DND-41 (cell line): ENCODE data around the gene OR8G5.

Experiments
- EZH2 ChIP-seq: IDR thresholded peaks from 3 replicates; pipeline ENCODE4 v1.6.1; 2012; ENCODE audit warnings: borderline replicate concordance, low read depth, mild to moderate bottlenecking, moderate library complexity, low read length, inconsistent platforms; ENCODE audit not compliant: severe bottlenecking
- TF ChIP-seq, protein P1 (sequence below): IDR thresholded peaks from 2 replicates; pipeline ENCODE4 v1.5.1; 2012; ENCODE audit warnings: borderline replicate concordance, low read length, moderate library complexity, mild to moderate bottlenecking; ENCODE audit not compliant: poor library complexity, severe bottlenecking; ENCODE audit errors: extremely low read depth

- TF ChIP-seq EZH2: no peak
- TF ChIP-seq, protein P1, sequence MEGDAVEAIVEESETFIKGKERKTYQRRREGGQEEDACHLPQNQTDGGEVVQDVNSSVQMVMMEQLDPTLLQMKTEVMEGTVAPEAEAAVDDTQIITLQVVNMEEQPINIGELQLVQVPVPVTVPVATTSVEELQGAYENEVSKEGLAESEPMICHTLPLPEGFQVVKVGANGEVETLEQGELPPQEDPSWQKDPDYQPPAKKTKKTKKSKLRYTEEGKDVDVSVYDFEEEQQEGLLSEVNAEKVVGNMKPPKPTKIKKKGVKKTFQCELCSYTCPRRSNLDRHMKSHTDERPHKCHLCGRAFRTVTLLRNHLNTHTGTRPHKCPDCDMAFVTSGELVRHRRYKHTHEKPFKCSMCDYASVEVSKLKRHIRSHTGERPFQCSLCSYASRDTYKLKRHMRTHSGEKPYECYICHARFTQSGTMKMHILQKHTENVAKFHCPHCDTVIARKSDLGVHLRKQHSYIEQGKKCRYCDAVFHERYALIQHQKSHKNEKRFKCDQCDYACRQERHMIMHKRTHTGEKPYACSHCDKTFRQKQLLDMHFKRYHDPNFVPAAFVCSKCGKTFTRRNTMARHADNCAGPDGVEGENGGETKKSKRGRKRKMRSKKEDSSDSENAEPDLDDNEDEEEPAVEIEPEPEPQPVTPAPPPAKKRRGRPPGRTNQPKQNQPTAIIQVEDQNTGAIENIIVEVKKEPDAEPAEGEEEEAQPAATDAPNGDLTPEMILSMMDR: no peak
These were observed 58.9 kb downstream of the OR8G5 start for GRCh38 chr11:124315052-124315451.
